ENCODE data around the gene ANXA8. TPM values are rescaled to one million over a fixed set of nuclear protein-coding genes. Genes with fewer than 3 reads are reported as not detected.
A peak's percentile ranks its signal among the peaks of the same experiment; 100 is the strongest.

The ANXA8 gene
- total RNA-seq, 4 donors from 2014 or later, result not detected

DNA sequence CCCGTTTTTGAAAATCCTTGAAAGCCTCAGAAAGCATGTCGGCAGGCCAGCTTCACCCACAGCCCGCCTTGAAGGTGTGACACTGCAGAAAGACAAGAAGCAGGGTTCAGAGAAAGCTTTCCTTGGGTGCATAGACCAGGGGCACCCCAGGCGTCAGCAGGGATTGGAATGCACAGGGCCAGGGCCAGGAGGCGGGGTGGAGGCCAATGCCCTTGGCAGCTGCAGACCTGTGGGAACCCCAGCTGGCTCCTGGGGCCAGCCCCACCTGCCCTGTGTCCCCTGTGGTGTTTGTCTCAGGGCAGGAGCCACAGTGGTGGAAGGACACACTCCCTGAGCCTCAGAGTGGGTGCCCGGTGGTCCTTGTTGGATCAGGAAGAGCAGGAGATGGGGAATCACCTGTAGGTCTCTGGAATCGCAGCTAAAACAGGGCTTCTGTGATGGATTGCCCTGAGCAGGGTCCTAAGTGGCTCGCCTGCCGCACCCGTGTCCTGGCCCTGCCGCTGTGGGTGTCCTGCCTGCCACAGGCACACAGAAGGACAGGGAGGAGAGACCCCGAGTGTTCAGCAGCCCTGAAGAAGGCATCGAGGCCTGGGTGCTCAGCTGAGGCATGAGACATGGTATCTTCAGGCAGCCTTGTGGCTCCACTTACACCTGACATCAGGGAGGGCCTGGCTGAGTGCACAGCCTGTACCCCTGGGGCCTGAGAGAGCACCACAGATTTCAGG, 32.5 kb downstream of the ANXA8 start:
- peak; percentile 86 for DNase-seq (ENCODE audit: extremely low spot score)
- H3K27me3 ChIP-seq, result no peaks in the 10 kb centered on the region
- 93% methylated on average over 11 of the region's 13 CpGs for WGBS
- H3K36me3 ChIP-seq, result no peaks in the 10 kb centered on the region
- intact Hi-C loops (cut with DNase I), result no loop called here
- H3K4me3 ChIP-seq, result no peak overlapping the region
- TF ChIP-seq EP300 (IDR thresholded peaks at IDR 0.05), result no peak
- H3K9me3 ChIP-seq, result peaks cover 0 to 6% (median 2%) of the 10 kb centered on the region in 4 donors
- no peak overlapping the region for H3K27ac ChIP-seq (replicated peaks in 1 of 4)
- no peaks in the 10 kb centered on the region for H3K4me1 ChIP-seq

DNA sequence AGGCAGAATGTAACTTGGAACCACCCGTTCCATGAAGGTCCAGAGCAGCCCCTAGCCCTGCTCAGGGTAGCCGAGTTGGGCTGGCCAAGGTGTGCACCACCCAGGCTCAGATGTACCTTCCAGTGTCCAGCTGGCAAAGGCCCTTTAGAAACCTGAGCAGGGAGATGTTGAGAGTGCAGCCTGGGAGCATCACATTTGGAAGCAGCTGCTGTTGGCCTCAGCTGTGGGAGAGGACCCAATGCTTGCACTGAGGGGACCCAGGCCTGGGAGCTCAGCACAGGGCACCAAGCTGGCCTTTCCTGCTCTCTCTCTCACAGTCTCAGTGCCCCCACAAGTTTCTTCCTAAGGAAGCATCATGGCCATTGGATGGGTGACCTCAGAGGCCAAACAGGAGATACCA, 33.5 kb downstream of the ANXA8 start:
- H3K27ac ChIP-seq (replicated peaks in 1 of 4), result no peak overlapping the region
- TF ChIP-seq POLR2AphosphoS5 (IDR thresholded peaks at IDR 0.05), result no peak
- TF ChIP-seq, protein P1, sequence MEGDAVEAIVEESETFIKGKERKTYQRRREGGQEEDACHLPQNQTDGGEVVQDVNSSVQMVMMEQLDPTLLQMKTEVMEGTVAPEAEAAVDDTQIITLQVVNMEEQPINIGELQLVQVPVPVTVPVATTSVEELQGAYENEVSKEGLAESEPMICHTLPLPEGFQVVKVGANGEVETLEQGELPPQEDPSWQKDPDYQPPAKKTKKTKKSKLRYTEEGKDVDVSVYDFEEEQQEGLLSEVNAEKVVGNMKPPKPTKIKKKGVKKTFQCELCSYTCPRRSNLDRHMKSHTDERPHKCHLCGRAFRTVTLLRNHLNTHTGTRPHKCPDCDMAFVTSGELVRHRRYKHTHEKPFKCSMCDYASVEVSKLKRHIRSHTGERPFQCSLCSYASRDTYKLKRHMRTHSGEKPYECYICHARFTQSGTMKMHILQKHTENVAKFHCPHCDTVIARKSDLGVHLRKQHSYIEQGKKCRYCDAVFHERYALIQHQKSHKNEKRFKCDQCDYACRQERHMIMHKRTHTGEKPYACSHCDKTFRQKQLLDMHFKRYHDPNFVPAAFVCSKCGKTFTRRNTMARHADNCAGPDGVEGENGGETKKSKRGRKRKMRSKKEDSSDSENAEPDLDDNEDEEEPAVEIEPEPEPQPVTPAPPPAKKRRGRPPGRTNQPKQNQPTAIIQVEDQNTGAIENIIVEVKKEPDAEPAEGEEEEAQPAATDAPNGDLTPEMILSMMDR (IDR thresholded peaks at IDR 0.05), result no peak
- TF ChIP-seq POLR2A (IDR thresholded peaks at IDR 0.05; ENCODE audit: low read depth), result no peak
- TF ChIP-seq EP300 (IDR thresholded peaks at IDR 0.05), result no peak
- intact Hi-C loops (cut with DNase I), result no loop called here

DNA sequence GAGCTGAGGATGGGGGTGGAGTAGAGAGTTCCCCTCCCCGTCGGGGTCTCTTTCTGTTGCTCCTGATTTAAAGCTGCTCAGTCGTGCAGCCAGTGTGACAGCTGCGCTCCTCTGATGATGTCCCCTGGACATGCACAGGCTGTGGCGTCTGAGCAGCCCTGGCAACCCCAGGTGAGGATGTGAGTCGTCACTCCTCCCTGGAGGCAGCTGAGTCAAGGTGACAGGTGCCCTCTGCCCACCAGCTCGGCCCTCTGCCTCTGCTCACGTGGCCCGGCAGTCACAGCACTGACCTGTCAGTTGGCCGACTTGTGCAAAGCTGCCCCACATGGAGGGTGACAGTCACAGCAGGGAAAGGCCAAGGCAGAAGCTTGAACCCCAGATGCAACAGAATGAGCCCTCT, 33.9 kb downstream of the ANXA8 start:
- H3K27me3 ChIP-seq, result no peaks in the 10 kb centered on the region
- no peak overlapping the region for H3K27ac ChIP-seq (replicated peaks in 1 of 4)
- intact Hi-C loops (cut with DNase I), result no loop called here
- no peak overlapping the region for H3K4me3 ChIP-seq
- no CpG with 5 or more reads among the region's 10 CpGs for WGBS
- peaks cover 0 to 20% (median 15%) of the 10 kb centered on the region in 4 donors for H3K9me3 ChIP-seq
- no peaks in the 10 kb centered on the region for H3K36me3 ChIP-seq
- peak; percentile 83 for DNase-seq (ENCODE audit: extremely low spot score)
- no peak for TF ChIP-seq POLR2AphosphoS5 (IDR thresholded peaks at IDR 0.05)
- TF ChIP-seq, protein P1 (IDR thresholded peaks at IDR 0.05), result no peak
- H3K4me1 ChIP-seq, result no peaks in the 10 kb centered on the region

More for the DNA sequence above, 33.5 kb downstream of the ANXA8 start:
- H3K27me3 ChIP-seq, result no peaks in the 10 kb centered on the region
- DNase-seq (ENCODE audit: extremely low spot score), result no peak
- H3K36me3 ChIP-seq, result no peaks in the 10 kb centered on the region
- H3K4me3 ChIP-seq, result no peak overlapping the region
- 100% methylated on average over 2 of the region's 2 CpGs for WGBS
- no peaks in the 10 kb centered on the region for H3K4me1 ChIP-seq
- H3K9me3 ChIP-seq, result peaks cover 0 to 16% (median 12%) of the 10 kb centered on the region in 4 donors

DNA sequence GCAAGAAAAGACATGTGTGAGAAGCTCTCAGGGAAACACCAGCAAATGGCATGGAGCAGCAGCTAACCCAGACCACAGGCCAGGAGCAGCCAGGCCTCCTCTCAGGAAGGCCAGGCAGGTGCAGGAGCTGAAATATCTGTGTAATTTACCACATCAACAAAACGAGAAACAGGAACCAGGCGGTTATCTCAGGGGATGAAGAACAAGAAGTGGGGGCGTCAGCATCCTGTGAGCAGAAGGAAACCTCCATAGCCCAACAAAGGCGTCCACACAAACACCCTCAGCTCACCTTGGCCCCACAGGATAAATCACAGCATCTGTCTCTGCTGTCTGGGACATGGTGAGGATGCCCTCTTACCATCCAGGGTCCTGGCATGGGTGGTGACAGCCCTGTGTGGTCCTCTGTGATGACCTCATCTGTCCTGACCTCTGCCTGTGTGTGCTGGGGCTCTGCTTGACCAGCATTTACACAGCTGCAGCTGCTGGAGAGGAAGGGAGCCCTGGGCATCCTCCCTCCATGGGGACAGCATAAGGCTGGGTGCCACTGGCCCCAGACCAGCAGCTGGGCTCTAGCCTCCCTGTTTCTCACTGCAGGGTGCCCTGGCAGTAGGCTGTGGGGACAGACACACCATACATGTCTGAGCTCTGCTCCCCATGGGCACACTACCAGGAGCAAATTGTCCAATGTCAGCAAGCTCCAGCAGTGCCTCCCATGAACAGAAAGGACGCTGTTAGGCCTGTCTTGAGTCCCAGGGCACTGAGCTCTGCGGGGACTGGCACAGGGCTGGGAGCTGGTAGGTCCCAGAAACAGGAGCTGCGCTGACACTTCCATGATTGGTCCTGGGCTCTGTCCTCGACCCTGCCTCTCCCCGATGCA, 34.6 kb downstream of the ANXA8 start:
- no peaks in the 10 kb centered on the region for H3K4me1 ChIP-seq
- DNase-seq (ENCODE audit: extremely low spot score), result peak; percentile 80
- TF ChIP-seq POLR2A (IDR thresholded peaks at IDR 0.05; ENCODE audit: low read depth), result no peak
- no peak for TF ChIP-seq EP300 (IDR thresholded peaks at IDR 0.05)
- 78% methylated on average over 6 of the region's 9 CpGs for WGBS
- H3K27ac ChIP-seq (replicated peaks in 1 of 4), result no peak overlapping the region
- intact Hi-C loops (cut with DNase I), result no loop called here
- peaks cover 0 to 27% (median 16%) of the 10 kb centered on the region in 4 donors for H3K9me3 ChIP-seq
- H3K27me3 ChIP-seq, result no peaks in the 10 kb centered on the region
- H3K36me3 ChIP-seq, result no peaks in the 10 kb centered on the region
- H3K4me3 ChIP-seq, result no peak overlapping the region

DNA sequence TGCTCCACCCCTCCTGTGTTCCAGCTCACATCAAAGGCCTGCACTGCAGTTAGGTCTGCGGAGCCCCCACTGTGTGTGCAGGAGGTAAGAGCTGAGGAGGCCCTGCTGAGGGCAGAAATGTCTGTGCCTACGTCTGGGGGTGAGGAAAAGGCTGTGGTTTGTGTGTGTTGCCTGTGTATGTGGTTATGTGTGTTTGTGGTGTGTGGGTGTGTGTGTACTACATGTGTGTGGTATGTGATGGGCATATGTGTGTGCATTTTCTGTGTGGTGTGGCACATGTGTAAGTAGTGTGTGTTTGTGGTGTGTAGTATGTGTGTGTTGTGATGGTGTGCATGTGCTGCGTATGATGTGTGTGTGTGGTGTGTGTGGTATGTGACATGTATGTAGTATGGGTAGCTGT, 36.2 kb downstream of the ANXA8 start:
- H3K4me1 ChIP-seq, result no peaks in the 10 kb centered on the region
- peaks cover 0 to 31% (median 16%) of the 10 kb centered on the region in 4 donors for H3K9me3 ChIP-seq
- WGBS, result 79% methylated on average over 3 of the region's 3 CpGs
- no peaks in the 10 kb centered on the region for H3K36me3 ChIP-seq
- intact Hi-C loops (cut with DNase I), result no loop called here
- TF ChIP-seq POLR2AphosphoS5 (IDR thresholded peaks at IDR 0.05) (no peak), POLR2A (IDR thresholded peaks at IDR 0.05; ENCODE audit: low read depth) (no peak), EP300 (IDR thresholded peaks at IDR 0.05) (no peak)
- TF ChIP-seq, protein P1 (IDR thresholded peaks at IDR 0.05), result no peak
- H3K4me3 ChIP-seq, result no peak overlapping the region
- no peak for DNase-seq (ENCODE audit: extremely low spot score)
- no peaks in the 10 kb centered on the region for H3K27me3 ChIP-seq
- H3K27ac ChIP-seq (replicated peaks in 1 of 4), result no peak overlapping the region

All from esophagus muscularis mucosa (tissue), 4 donors.